ENCODE data around the gene HOXC10. TPM values are rescaled to one million over a fixed set of nuclear protein-coding genes. Genes with fewer than 3 reads are reported as not detected.
A peak's percentile ranks its signal among the peaks of the same experiment; 100 is the strongest.

Gene HOXC10
- total and polyA plus RNA-seq, 10 of the 15 experiments (the other 5 are each of a cell fraction or from before 2014, with no cell fraction given): 0.59 TPM; not detected in 9

- BruUV-seq (replicated peaks): no TSS peak
- ATAC-seq (no peak), FAIRE-seq (no peak), DNase-seq (ENCODE audit: low read depth, low spot score) (no peak)
- ChIA-PET RAD21 (ENCODE audit: unreplicated experiment) (no interaction called here), SMC1A (ENCODE audit: uncharacterized antibody, unreplicated experiment) (no interaction called here), POLR2A (no interaction called here), CTCF (no interaction called here)
- Histone ChIP-seq H3K9ac (ENCODE audit: control insufficient read depth, insufficient read depth, low read length) (no peak overlapping the region), H3K4me2 (ENCODE audit: control insufficient read depth, insufficient read depth) (no peak overlapping the region), H3K27me3 (replicated peaks in 1 of 2; ENCODE audit: control insufficient read depth in 2 of 2, insufficient read depth in 2 of 2, low read length in 1 of 2) (peaks cover 27 to 38% of the 10 kb centered on the region in 2 experiments), H3K36me3 (ENCODE audit: control insufficient read depth in 2 of 2, insufficient read depth in 2 of 2, low read length in 1 of 2) (no peaks in the 10 kb centered on the region), H3K9me3 (replicated peaks; ENCODE audit: control insufficient read depth, insufficient read depth, low read length) (no peaks in the 10 kb centered on the region; the same call in 1 of the 3 replicates), H2AFZ (ENCODE audit: control insufficient read depth, low read depth, low read length) (no peak overlapping the region), H3K4me1 (ENCODE audit: control insufficient read depth, insufficient read depth, low read length) (no peaks in the 10 kb centered on the region; the same call in 1 of the 2 replicates), H4K20me1 (ENCODE audit: control insufficient read depth, insufficient read depth) (no peaks in the 10 kb centered on the region; the same call in 1 of the 2 replicates), H3K27ac (ENCODE audit: control insufficient read depth, insufficient read depth) (no peak overlapping the region), H3K4me3 (no peak overlapping the region), H3K79me2 (ENCODE audit: control insufficient read depth, insufficient read depth, low read length) (no peaks in the 10 kb centered on the region)
- TF ChIP-seq EP300 (IDR thresholded peaks at IDR 0.05; ENCODE audit: borderline replicate concordance in 1 of 2, control insufficient read depth in 1 of 2, low read depth in 2 of 2, low read length in 2 of 2) (no peak), POU2F2 (IDR thresholded peaks at IDR 0.05; ENCODE audit: borderline replicate concordance, low read depth, low read length) (no peak), SUZ12 (IDR thresholded peaks at IDR 0.05; ENCODE audit: unreplicated experiment) (peak; percentile 67)
- intact Hi-C loops (cut with micrococcal nuclease; ENCODE audit: unreplicated experiment) (no loop called here), in situ Hi-C loops (cut with MboI) (no loop called here)
- whole genome bisulfite sequencing (ENCODE audit: insufficient coverage, insufficient replicate concordance, low lambda C conversion rate, missing lambda C conversion rate): 65% methylated on average over 9 of the region's 9 CpGs
Observed at GRCh38 chr12:53972152-53972702, 12.7 kb upstream of the HOXC10 start.

- Histone ChIP-seq H4K20me1 (ENCODE audit: control insufficient read depth, insufficient read depth) (no peaks in the 10 kb centered on the region; the same call in 1 of the 2 replicates), H3K9ac (ENCODE audit: control insufficient read depth, insufficient read depth, low read length) (no peak within 1 kb of the TSS), H3K27me3 (replicated peaks in 1 of 2; ENCODE audit: control insufficient read depth in 2 of 2, insufficient read depth in 2 of 2, low read length in 1 of 2) (peaks cover 28 to 36% of the 10 kb centered on the region in 2 experiments), H3K4me3 (no peak within 1 kb of the TSS), H3K27ac (ENCODE audit: control insufficient read depth, insufficient read depth) (no peak within 1 kb of the TSS), H3K36me3 (ENCODE audit: control insufficient read depth in 2 of 2, insufficient read depth in 2 of 2, low read length in 1 of 2) (no peaks in the 10 kb centered on the region), H2AFZ (ENCODE audit: control insufficient read depth, low read depth, low read length) (no peak within 1 kb of the TSS), H3K4me2 (ENCODE audit: control insufficient read depth, insufficient read depth) (no peak within 1 kb of the TSS), H3K9me3 (replicated peaks; ENCODE audit: control insufficient read depth, insufficient read depth, low read length) (no peaks in the 10 kb centered on the region; the same call in 1 of the 3 replicates), H3K4me1 (ENCODE audit: control insufficient read depth, insufficient read depth, low read length) (peaks cover 5% of the 10 kb centered on the region), H3K79me2 (ENCODE audit: control insufficient read depth, insufficient read depth, low read length) (no peaks in the 10 kb centered on the region)
- no peak for FAIRE-seq
- ChIA-PET CTCF (no interaction called here), SMC1A (ENCODE audit: uncharacterized antibody, unreplicated experiment) (no interaction called here), POLR2A (no interaction called here), RAD21 (ENCODE audit: unreplicated experiment) (no interaction called here)
- TF ChIP-seq EZH2 (IDR thresholded peaks at IDR 0.05; ENCODE audit: borderline replicate concordance, control insufficient read depth, low read depth, low read length): 0 out of 2 replicates have a peak, but pooled peaks have one; percentile 34
- TF ChIP-seq CHD1 (IDR thresholded peaks at IDR 0.05; ENCODE audit: low read depth, low read length): no peak
- whole genome bisulfite sequencing (ENCODE audit: insufficient coverage, insufficient replicate concordance, low lambda C conversion rate, missing lambda C conversion rate): 47% methylated on average over 14 of the region's 21 CpGs
- intact Hi-C loops (cut with micrococcal nuclease; ENCODE audit: unreplicated experiment): no loop called here
- in situ Hi-C loops (cut with MboI): no loop called here
- ATAC-seq: no peak
- no TSS peak for BruUV-seq (replicated peaks)
- DNase-seq (ENCODE audit: low read depth, low spot score): no peak
Observed at GRCh38 chr12:53972722-53973235, 12.2 kb upstream of the HOXC10 start, which contains the start of gene HOXC11. Gene HOXC11 (plus strand): TSS chr12:53973126. CDS start chr12:53973242, 116 bp downstream.
